ENCODE data around the gene MBNL2. TPM values are rescaled to one million over a fixed set of nuclear protein-coding genes. Genes with fewer than 3 reads are reported as not detected.

The MBNL2 gene
- total and polyA plus RNA-seq, 2 of the 13 experiments (the other 11 are each of a cell fraction or from before 2014, with no cell fraction given), result 30.8 to 59.0 TPM

DNA sequence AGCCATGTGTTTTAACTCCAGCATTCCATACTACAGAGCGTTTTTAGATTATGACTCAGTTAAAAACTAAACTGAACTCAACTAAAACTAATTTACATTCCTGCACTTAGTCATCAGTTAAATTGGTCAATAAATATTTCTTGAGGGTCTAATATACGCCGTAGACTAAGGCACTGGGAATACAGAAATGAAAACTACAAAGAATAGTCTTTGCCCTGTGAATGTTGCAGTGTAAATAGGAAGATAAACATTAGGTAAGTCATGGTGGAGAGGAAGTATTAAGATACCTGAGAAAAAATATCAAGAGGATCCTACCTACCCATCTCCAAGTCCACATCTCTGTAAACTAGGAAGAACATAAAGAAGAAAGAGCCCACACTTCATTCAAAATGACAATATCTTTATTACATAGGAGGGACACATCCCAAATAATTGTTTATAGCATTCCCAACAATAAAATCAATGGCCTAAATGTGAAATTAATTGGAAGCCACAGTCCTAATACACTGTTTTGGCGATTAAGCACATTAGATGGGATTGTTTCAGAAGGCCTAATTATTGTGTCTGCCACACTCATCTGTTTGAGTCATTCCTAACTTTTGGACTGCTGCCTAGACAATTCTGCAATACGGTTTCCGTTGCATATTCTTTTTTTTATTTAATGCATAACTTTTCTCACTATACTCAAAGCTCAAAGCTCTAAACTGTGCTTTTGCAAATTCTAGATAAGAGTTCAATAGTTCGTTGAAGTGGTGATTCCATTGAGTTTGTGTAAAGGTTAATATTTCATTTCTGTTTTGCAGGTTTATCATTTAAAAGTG is 52.9 kb downstream of the MBNL2 start (continued):
- TF ChIP-seq, protein P1, sequence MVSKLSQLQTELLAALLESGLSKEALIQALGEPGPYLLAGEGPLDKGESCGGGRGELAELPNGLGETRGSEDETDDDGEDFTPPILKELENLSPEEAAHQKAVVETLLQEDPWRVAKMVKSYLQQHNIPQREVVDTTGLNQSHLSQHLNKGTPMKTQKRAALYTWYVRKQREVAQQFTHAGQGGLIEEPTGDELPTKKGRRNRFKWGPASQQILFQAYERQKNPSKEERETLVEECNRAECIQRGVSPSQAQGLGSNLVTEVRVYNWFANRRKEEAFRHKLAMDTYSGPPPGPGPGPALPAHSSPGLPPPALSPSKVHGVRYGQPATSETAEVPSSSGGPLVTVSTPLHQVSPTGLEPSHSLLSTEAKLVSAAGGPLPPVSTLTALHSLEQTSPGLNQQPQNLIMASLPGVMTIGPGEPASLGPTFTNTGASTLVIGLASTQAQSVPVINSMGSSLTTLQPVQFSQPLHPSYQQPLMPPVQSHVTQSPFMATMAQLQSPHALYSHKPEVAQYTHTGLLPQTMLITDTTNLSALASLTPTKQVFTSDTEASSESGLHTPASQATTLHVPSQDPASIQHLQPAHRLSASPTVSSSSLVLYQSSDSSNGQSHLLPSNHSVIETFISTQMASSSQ (IDR thresholded peaks at IDR 0.05; ENCODE audit: low read depth), result peak; percentile 70
- TF ChIP-seq, protein P1 (CRISPR knock-in tag; IDR thresholded peaks at IDR 0.05; ENCODE audit: borderline replicate concordance), result peak; percentile 68; the same call in 1 of the 2 replicates
- TF ChIP-seq, protein P2, sequence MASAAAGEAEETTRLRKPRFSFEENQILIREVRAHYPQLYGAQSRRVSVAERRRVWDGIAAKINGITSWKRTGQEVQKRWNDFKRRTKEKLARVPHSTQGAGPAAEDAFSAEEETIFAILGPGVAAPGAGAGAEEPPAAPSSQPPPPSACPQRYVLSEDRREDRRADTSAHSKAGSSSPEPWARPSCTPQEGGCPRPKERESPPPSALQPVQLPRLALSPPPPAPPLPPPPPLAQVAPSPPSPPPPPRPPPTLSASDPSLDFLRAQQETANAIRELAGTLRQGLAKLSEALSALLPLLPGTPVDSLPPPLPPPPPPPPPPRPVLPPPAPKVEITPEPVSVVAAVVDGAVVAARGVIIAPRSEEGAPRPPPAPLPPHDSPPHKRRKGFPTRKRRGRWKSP (CRISPR knock-in tag; IDR thresholded peaks at IDR 0.05), result no peak
- TF ChIP-seq ZNF101 (CRISPR knock-in tag; IDR thresholded peaks at IDR 0.05; ENCODE audit: borderline replicate concordance, low read depth) (no peak), FOXO1 (CRISPR knock-in tag; IDR thresholded peaks at IDR 0.05) (peak; percentile 73; the same call in 1 of the 2 replicates), ZNF713 (CRISPR knock-in tag; IDR thresholded peaks at IDR 0.05) (no peak), RBFOX2 (IDR thresholded peaks at IDR 0.05; ENCODE audit: low read depth, low read length) (no peak), HOXA7 (CRISPR knock-in tag; IDR thresholded peaks at IDR 0.05) (no peak), ZNF780A (CRISPR knock-in tag; IDR thresholded peaks at IDR 0.05) (no peak), KLF9 (CRISPR knock-in tag; IDR thresholded peaks at IDR 0.05; ENCODE audit: low read depth) (no peak), KDM1A (CRISPR knock-in tag; IDR thresholded peaks at IDR 0.05) (no peak), ZNF234 (CRISPR knock-in tag; conservative IDR thresholded peaks at IDR 0.05) (no peak), KDM2A (CRISPR knock-in tag; IDR thresholded peaks at IDR 0.05; ENCODE audit: borderline replicate concordance, low read depth) (no peak), ZNF441 (CRISPR knock-in tag; IDR thresholded peaks at IDR 0.05; ENCODE audit: borderline replicate concordance) (no peak), PCBP2 (optimal IDR thresholded peaks at IDR 0.05; ENCODE audit: low read depth, low read length, poor library complexity, severe bottlenecking) (no peak), ZNF343 (CRISPR knock-in tag; IDR thresholded peaks at IDR 0.05) (no peak)
- TF ChIP-seq, protein P3, sequence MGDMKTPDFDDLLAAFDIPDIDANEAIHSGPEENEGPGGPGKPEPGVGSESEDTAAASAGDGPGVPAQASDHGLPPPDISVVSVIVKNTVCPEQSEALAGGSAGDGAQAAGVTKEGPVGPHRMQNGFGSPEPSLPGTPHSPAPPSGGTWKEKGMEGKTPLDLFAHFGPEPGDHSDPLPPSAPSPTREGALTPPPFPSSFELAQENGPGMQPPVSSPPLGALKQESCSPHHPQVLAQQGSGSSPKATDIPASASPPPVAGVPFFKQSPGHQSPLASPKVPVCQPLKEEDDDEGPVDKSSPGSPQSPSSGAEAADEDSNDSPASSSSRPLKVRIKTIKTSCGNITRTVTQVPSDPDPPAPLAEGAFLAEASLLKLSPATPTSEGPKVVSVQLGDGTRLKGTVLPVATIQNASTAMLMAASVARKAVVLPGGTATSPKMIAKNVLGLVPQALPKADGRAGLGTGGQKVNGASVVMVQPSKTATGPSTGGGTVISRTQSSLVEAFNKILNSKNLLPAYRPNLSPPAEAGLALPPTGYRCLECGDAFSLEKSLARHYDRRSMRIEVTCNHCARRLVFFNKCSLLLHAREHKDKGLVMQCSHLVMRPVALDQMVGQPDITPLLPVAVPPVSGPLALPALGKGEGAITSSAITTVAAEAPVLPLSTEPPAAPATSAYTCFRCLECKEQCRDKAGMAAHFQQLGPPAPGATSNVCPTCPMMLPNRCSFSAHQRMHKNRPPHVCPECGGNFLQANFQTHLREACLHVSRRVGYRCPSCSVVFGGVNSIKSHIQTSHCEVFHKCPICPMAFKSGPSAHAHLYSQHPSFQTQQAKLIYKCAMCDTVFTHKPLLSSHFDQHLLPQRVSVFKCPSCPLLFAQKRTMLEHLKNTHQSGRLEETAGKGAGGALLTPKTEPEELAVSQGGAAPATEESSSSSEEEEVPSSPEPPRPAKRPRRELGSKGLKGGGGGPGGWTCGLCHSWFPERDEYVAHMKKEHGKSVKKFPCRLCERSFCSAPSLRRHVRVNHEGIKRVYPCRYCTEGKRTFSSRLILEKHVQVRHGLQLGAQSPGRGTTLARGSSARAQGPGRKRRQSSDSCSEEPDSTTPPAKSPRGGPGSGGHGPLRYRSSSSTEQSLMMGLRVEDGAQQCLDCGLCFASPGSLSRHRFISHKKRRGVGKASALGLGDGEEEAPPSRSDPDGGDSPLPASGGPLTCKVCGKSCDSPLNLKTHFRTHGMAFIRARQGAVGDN (CRISPR knock-in tag; IDR thresholded peaks at IDR 0.05), result no peak
